Endothelial cell of umbilical vein (primary cell): ENCODE data around the gene C1QL2. TPM values are rescaled to one million over a fixed set of nuclear protein-coding genes. Genes with fewer than 3 reads are reported as not detected.

ENCODE experiments used
- BruUV-seq: library from RNA; stranded (reverse); fragments of 400-500 nt; replicated peaks from 2 replicates; lab custom pipeline; 2021; lab: Mats Ljungman, UMichigan
- CTCF ChIA-PET: fragments of 300-600, 350-600 bp; sonication (Branson Sonifier 250); formaldehyde crosslinking; loops from one replicate; lab custom pipeline; 2021; ENCODE audit warnings: antibody characterized with exemption, inconsistent platforms; lab: Charles Lee
- POLR2A ChIA-PET: fragments of 300-600, 350-600 bp; sonication (Branson Sonifier 250); formaldehyde crosslinking; loops from one replicate; lab custom pipeline; 2021; ENCODE audit warnings: antibody characterized with exemption, inconsistent platforms; lab: Charles Lee
- DNase-seq: peaks from one replicate; pipeline ENCODE4 v3.0.0-alpha.2; 2011; ENCODE audit warnings: low read depth, low spot score
- FAIRE-seq: peaks from 2 replicates; lab custom pipeline; 2011; peaks lifted over from hg19 to GRCh38; lab: Jason Lieb, UNC
- H2AFZ ChIP-seq: 2 replicates; pipeline ENCODE4 v1.6.0; 2012; ENCODE audit warnings: low read depth, low read length, control low read depth, inconsistent platforms
- H3K27ac ChIP-seq: 2 replicates; pipeline ENCODE4 v1.5.1; 2011; ENCODE audit warnings: low read depth, mild to moderate bottlenecking, control low read depth, low read length, moderate library complexity; ENCODE audit not compliant: insufficient read depth
- H3K27me3 ChIP-seq, 2 experiments: 2 replicates each; pipeline versions ENCODE4 v1.6.0 to v1.6.1; 2011; ENCODE audit warnings: low read length in 2 of 2, mixed read lengths in 1 of 2; ENCODE audit not compliant: control insufficient read depth in 2 of 2, insufficient read depth in 2 of 2
- H3K36me3 ChIP-seq, 2 experiments: 2 replicates in 1 of 2; 3 replicates in 1 of 2; pipeline ENCODE4 v1.5.1; 2011; ENCODE audit warnings: low read length in 2 of 2, mild to moderate bottlenecking in 1 of 2, moderate library complexity in 1 of 2; ENCODE audit not compliant: control insufficient read depth in 2 of 2, insufficient read depth in 2 of 2; ENCODE audit errors: extremely low read depth in 1 of 2
- H3K4me1 ChIP-seq: 3 replicates; pipeline ENCODE4 v1.5.1; 2011; ENCODE audit warnings: mild to moderate bottlenecking, low read length; ENCODE audit not compliant: control insufficient read depth, insufficient read depth; ENCODE audit errors: extremely low read depth
- H3K4me2 ChIP-seq: 2 replicates; pipeline ENCODE4 v1.6.1; 2011; ENCODE audit warnings: low read length, control low read depth, mixed read lengths; ENCODE audit not compliant: insufficient read depth
- H3K4me3 ChIP-seq, 3 experiments: fragments of 200-600 bp in 1 of 3; sonication (generic), shearing (Covaris generic) in 1 of 3; replicated peaks in 1 of 3; 2 replicates each; pipeline ENCODE4 v1.5.1; 2011 to 2016; ENCODE audit warnings: control low read depth in 3 of 3, low read length in 3 of 3, mild to moderate bottlenecking in 2 of 3, inconsistent platforms in 1 of 3, low read depth in 1 of 3, moderate library complexity in 1 of 3; ENCODE audit not compliant: insufficient read depth in 1 of 3
- H3K79me2 ChIP-seq: 2 replicates; pipeline ENCODE4 v1.6.0; 2012; ENCODE audit warnings: low read length, inconsistent platforms; ENCODE audit not compliant: control insufficient read depth, insufficient read depth
- H3K9ac ChIP-seq: replicated peaks from 2 replicates; pipeline ENCODE3; 2011; ENCODE audit warnings: low read length, control low read depth; ENCODE audit not compliant: insufficient read depth; ENCODE audit errors: extremely low read depth
- H3K9me1 ChIP-seq: replicated peaks from 3 replicates; pipeline ENCODE4 v1.6.0; 2011; ENCODE audit warnings: mild to moderate bottlenecking, low read length; ENCODE audit not compliant: control insufficient read depth, insufficient read depth; ENCODE audit errors: extremely low read depth
- H3K9me3 ChIP-seq: replicated peaks from 2 replicates; pipeline ENCODE4 v1.5.1; 2012; ENCODE audit warnings: low read length, inconsistent platforms; ENCODE audit not compliant: control insufficient read depth, insufficient read depth
- H4K20me1 ChIP-seq: replicated peaks from 2 replicates; pipeline ENCODE3; 2011; ENCODE audit warnings: mild to moderate bottlenecking, low read length; ENCODE audit not compliant: control insufficient read depth, insufficient read depth; ENCODE audit errors: extremely low read depth
- EZH2 ChIP-seq: IDR thresholded peaks from 2 replicates; pipeline ENCODE4 v1.6.1; 2012; ENCODE audit warnings: borderline replicate concordance, low read depth, mild to moderate bottlenecking, moderate library complexity, low read length, inconsistent platforms; ENCODE audit not compliant: severe bottlenecking
- FOS ChIP-seq: IDR thresholded peaks from 2 replicates; pipeline ENCODE4 v1.6.1; 2011; ENCODE audit warnings: mild to moderate bottlenecking, low read length, moderate library complexity, borderline replicate concordance; ENCODE audit not compliant: insufficient read depth
- GATA2 ChIP-seq: IDR thresholded peaks from 2 replicates; pipeline ENCODE4 v1.7.0; 2011; ENCODE audit warnings: low read depth, mild to moderate bottlenecking, moderate library complexity, mixed read lengths, low read length; ENCODE audit not compliant: insufficient read length, insufficient read depth
- MAX ChIP-seq: IDR thresholded peaks from 2 replicates; pipeline ENCODE4 v1.6.1; 2011; ENCODE audit not compliant: insufficient read depth, insufficient read length
- MYC ChIP-seq: IDR thresholded peaks from one replicate; pipeline ENCODE4 v1.6.1; 2011; ENCODE audit warnings: mild to moderate bottlenecking, low read depth, low read length
- POLR2A ChIP-seq: IDR thresholded peaks from 2 replicates; pipeline ENCODE4 v1.6.1; 2012; ENCODE audit warnings: low read depth, mild to moderate bottlenecking, control low read depth, low read length
- POLR2AphosphoS5 ChIP-seq: IDR thresholded peaks from 2 replicates; pipeline ENCODE4 v1.6.1; 2012; ENCODE audit warnings: low read depth, mild to moderate bottlenecking, control low read depth, low read length, moderate library complexity; ENCODE audit not compliant: insufficient read depth
- dilution Hi-C: fragments of 300-500 bp; cut with MboI; formaldehyde crosslinking; loops from one replicate; pipeline ENCODE4 v1.15.0; 2019; ENCODE audit warnings: low sequenced_read_pairs; ENCODE audit not compliant: extremely low pct_ligation_motif_present
- intact Hi-C: fragments of 100-400 bp; cut with micrococcal nuclease; formaldehyde crosslinking; loops from one replicate; pipeline ENCODE4 v1.10.0; 2022
- polyA plus RNA-seq, 4 experiments: library from polyadenylated mRNA; depleted of rRNA in 3 of 4; stranded (reverse) in 3 of 4; unstranded in 1 of 4; fragments of >200 nt; gene quantifications; 2 replicates each; pipeline versions ENCODE4 v1.2.1 to v1.2.3, GENCODE V29; 2011 to 2012; ENCODE audit warnings: missing spikeins in 1 of 4
- total RNA-seq: library from RNA; stranded (reverse); gene quantifications from 2 replicates; pipeline ENCODE4 v1.2.3, GENCODE V29; 2021
- TF ChIP-seq, protein P1 (sequence below), 2 donors: IDR thresholded peaks; 1 replicate in 1 of 2; 2 replicates in 1 of 2; pipeline ENCODE4 v1.5.1; 2011; ENCODE audit warnings: low read length in 2 of 2, mild to moderate bottlenecking in 2 of 2, moderate library complexity in 2 of 2, control low read depth in 1 of 2, inconsistent platforms in 1 of 2, low read depth in 1 of 2; ENCODE audit not compliant: insufficient read depth in 1 of 2; ENCODE audit errors: extremely low read depth in 1 of 2

C1QL2 gene
- total and polyA plus RNA-seq, 2 donors (not counting 3 experiments of a cell fraction or from before 2014, with no cell fraction given), result not detected

GRCh38 chr2:119109866-119110265 lies 48.7 kb downstream of the C1QL2 start:
- H3K9me1 ChIP-seq, result no peaks in the 10 kb centered on the region
- H3K36me3 ChIP-seq, result no peaks in the 10 kb centered on the region
- H3K27me3 ChIP-seq, result no peaks in the 10 kb centered on the region
- H3K4me2 ChIP-seq, result no peak overlapping the region
- DNase-seq, result no peak
- no TSS peak for BruUV-seq
- H3K9ac ChIP-seq, result no peak overlapping the region
- no peaks in the 10 kb centered on the region for H3K79me2 ChIP-seq
- dilution Hi-C loops, result no loop called here
- no peak for FAIRE-seq
- no peaks in the 10 kb centered on the region for H3K9me3 ChIP-seq
- no peak overlapping the region for H3K27ac ChIP-seq
- intact Hi-C loops, result no loop called here
- CTCF ChIA-PET, result no interaction called here
- H3K4me1 ChIP-seq, result no peaks in the 10 kb centered on the region
- H3K4me3 ChIP-seq, result no peak overlapping the region
- POLR2A ChIA-PET, result no interaction called here
- no peak for TF ChIP-seq POLR2AphosphoS5
- no peaks in the 10 kb centered on the region for H4K20me1 ChIP-seq
- no peak overlapping the region for H2AFZ ChIP-seq

DNA sequence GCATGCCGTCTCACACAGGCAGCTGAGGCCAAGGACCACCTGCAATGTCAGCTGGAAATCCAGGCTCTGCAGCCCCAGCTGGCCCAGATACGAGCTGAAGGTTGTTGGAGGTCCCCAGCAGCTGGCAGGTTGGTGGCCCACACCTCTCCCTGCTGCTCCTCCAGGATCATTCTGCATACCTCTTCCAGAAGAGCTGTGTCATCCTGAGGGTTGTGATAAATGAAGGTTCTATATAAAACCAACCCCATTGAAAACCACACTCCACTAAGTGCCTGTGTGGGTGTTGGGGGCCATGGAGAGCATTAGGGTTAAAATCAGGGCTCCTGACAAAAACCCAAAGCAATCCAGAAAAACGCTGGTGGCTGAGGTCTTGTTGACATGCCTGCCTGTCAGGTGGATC lies 50.4 kb downstream of the C1QL2 start:
- no peaks in the 10 kb centered on the region for H3K4me1 ChIP-seq
- CTCF ChIA-PET, result no interaction called here
- H3K9me1 ChIP-seq, result no peaks in the 10 kb centered on the region
- no peaks in the 10 kb centered on the region for H3K36me3 ChIP-seq
- H3K4me2 ChIP-seq, result no peak overlapping the region
- no TSS peak for BruUV-seq
- H2AFZ ChIP-seq, result no peak overlapping the region
- H3K27me3 ChIP-seq, result no peaks in the 10 kb centered on the region
- intact Hi-C loops, result no loop called here
- H4K20me1 ChIP-seq, result no peaks in the 10 kb centered on the region
- no peak for DNase-seq
- no peaks in the 10 kb centered on the region for H3K79me2 ChIP-seq
- TF ChIP-seq FOS (no peak), EZH2 (no peak), MAX (no peak), GATA2 (no peak), POLR2AphosphoS5 (no peak), MYC (no peak), POLR2A (no peak)
- TF ChIP-seq, protein P1, sequence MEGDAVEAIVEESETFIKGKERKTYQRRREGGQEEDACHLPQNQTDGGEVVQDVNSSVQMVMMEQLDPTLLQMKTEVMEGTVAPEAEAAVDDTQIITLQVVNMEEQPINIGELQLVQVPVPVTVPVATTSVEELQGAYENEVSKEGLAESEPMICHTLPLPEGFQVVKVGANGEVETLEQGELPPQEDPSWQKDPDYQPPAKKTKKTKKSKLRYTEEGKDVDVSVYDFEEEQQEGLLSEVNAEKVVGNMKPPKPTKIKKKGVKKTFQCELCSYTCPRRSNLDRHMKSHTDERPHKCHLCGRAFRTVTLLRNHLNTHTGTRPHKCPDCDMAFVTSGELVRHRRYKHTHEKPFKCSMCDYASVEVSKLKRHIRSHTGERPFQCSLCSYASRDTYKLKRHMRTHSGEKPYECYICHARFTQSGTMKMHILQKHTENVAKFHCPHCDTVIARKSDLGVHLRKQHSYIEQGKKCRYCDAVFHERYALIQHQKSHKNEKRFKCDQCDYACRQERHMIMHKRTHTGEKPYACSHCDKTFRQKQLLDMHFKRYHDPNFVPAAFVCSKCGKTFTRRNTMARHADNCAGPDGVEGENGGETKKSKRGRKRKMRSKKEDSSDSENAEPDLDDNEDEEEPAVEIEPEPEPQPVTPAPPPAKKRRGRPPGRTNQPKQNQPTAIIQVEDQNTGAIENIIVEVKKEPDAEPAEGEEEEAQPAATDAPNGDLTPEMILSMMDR (IDR thresholded peaks at IDR 0.05; ENCODE audit: extremely low read depth in 1 of 2, insufficient read depth in 1 of 2, low read depth in 1 of 2, low read length in 2 of 2), result no peak
- FAIRE-seq, result no peak
- H3K4me3 ChIP-seq, result no peak overlapping the region
- dilution Hi-C loops, result no loop called here
- POLR2A ChIA-PET, result no interaction called here
- H3K27ac ChIP-seq, result no peak overlapping the region
- H3K9me3 ChIP-seq, result no peaks in the 10 kb centered on the region
- no peak overlapping the region for H3K9ac ChIP-seq
